NT2/D1 (cell line): ENCODE results near the gene ALPG.
"Not testable (repeated sequence)": the region's sequence is repeated elsewhere in the genome, so short reads cannot be mapped to it uniquely, and the experiment has no call there.

Experiments
- YY1 ChIP-seq: IDR thresholded peaks from 2 replicates; pipeline ENCODE4 v1.6.1; 2011; ENCODE audit not compliant: insufficient read length, insufficient read depth
- ZNF274 ChIP-seq: IDR thresholded peaks from 2 replicates; pipeline ENCODE4 v1.6.1; 2011; ENCODE audit warnings: mild to moderate bottlenecking, low read depth, low read length

GRCh38 chr2:232363064-232363783 is 43.4 kb upstream of the ALPG start:
- TF ChIP-seq ZNF274, YY1: not testable (repeated sequence)
